ENCODE data around the gene LRRC2. TPM values are rescaled to one million over a fixed set of nuclear protein-coding genes. Genes with fewer than 3 reads are reported as not detected.

The LRRC2 gene
- total and polyA plus RNA-seq, 2 donors (not counting 1 experiment from before 2014, with no cell fraction given) = 3.8 to 6.0 TPM

DNA sequence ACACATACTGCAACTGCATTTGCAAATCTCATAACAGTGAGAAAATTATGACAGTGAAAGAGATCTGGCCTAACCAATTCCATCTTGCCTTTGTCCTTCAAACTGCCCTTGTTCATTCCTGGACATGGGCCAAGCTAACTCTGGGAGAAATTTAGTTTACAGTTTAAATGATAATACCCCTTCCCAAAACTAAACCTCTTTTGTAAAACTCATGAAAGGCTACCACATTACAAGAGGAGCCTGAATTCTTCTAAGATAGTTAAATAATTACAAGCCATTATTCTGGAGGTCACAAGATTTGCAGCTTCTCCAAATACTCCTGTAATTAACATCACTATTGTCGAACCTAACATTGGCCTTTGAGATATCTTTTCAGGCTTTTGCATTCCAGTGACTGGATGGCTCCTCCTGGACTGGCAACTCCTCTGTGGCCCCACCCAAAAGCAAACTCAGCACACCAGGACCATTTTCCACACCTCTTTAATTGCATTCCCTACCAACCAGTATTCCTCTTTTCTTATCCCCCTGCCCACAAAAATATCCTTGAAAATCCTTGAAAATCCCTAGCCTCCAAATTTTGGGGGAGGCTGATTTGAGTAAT, 37.4 kb upstream of the LRRC2 start:
- TF ChIP-seq CTCF (conservative IDR thresholded peaks at IDR 0.05 in 1 of 2, IDR thresholded peaks at IDR 0.05 in 1 of 2; ENCODE audit: low read depth in 1 of 2, low read length in 2 of 2) = no peak
- no peak for TF ChIP-seq EZH2 (IDR thresholded peaks at IDR 0.05; ENCODE audit: low read length, missing control alignments)
- no peaks in the 10 kb centered on the region for H3K4me1 ChIP-seq (ENCODE audit: control insufficient read depth, extremely low read depth, insufficient read depth, low read length)
- no peaks in the 10 kb centered on the region for H3K9me3 ChIP-seq (ENCODE audit: control insufficient read depth, insufficient read depth, low read depth, low read length)
- H3K27me3 ChIP-seq (ENCODE audit: control insufficient read depth, insufficient read depth, low read length) = no peaks in the 10 kb centered on the region
- DNase-seq (ENCODE audit: low read depth in 2 of 2) = no peak
- no peak overlapping the region for H3K4me2 ChIP-seq (ENCODE audit: extremely low read depth, insufficient read depth, low read length)
- H2AFZ ChIP-seq (ENCODE audit: low read length) = no peak overlapping the region
- no peak overlapping the region for H3K9ac ChIP-seq (ENCODE audit: insufficient read depth, low read length)
- no peak overlapping the region for H3K27ac ChIP-seq (ENCODE audit: insufficient read depth, low read length)
- no peaks in the 10 kb centered on the region for H3K36me3 ChIP-seq (ENCODE audit: control insufficient read depth, insufficient read depth, low read length)
- no peak overlapping the region for H3K4me3 ChIP-seq (replicated peaks in 1 of 4; ENCODE audit: control extremely low read depth in 1 of 4, insufficient read depth in 1 of 4, low read depth in 3 of 4, low read length in 4 of 4)
- no peaks in the 10 kb centered on the region for H3K79me2 ChIP-seq (ENCODE audit: control insufficient read depth, insufficient read depth, low read length)
- no peaks in the 10 kb centered on the region for H4K20me1 ChIP-seq (ENCODE audit: control insufficient read depth, extremely low read depth, insufficient read depth, low read length)

- H3K4me2 ChIP-seq (ENCODE audit: extremely low read depth, insufficient read depth, low read length) = no peak overlapping the region
- H3K36me3 ChIP-seq (ENCODE audit: control insufficient read depth, insufficient read depth, low read length) = no peaks in the 10 kb centered on the region
- H2AFZ ChIP-seq (ENCODE audit: low read length) = no peak overlapping the region
- H4K20me1 ChIP-seq (ENCODE audit: control insufficient read depth, extremely low read depth, insufficient read depth, low read length) = no peaks in the 10 kb centered on the region
- H3K9me3 ChIP-seq (ENCODE audit: control insufficient read depth, insufficient read depth, low read depth, low read length) = no peaks in the 10 kb centered on the region
- H3K4me3 ChIP-seq (replicated peaks in 1 of 4; ENCODE audit: control extremely low read depth in 1 of 4, insufficient read depth in 1 of 4, low read depth in 3 of 4, low read length in 4 of 4) = no peak overlapping the region
- H3K27ac ChIP-seq (ENCODE audit: insufficient read depth, low read length) = no peak overlapping the region
- peaks cover 3% of the 10 kb centered on the region for H3K27me3 ChIP-seq (ENCODE audit: control insufficient read depth, insufficient read depth, low read length)
- no peak for TF ChIP-seq EZH2 (IDR thresholded peaks at IDR 0.05; ENCODE audit: low read length, missing control alignments)
- no peak for TF ChIP-seq CTCF (conservative IDR thresholded peaks at IDR 0.05 in 1 of 2, IDR thresholded peaks at IDR 0.05 in 1 of 2; ENCODE audit: low read depth in 1 of 2, low read length in 2 of 2)
- H3K79me2 ChIP-seq (ENCODE audit: control insufficient read depth, insufficient read depth, low read length) = no peaks in the 10 kb centered on the region
- H3K9ac ChIP-seq (ENCODE audit: insufficient read depth, low read length) = no peak overlapping the region
- no peaks in the 10 kb centered on the region for H3K4me1 ChIP-seq (ENCODE audit: control insufficient read depth, extremely low read depth, insufficient read depth, low read length)
- no peak for DNase-seq (ENCODE audit: low read depth in 2 of 2)
Measured at GRCh38 chr3:46599590-46599989, 33.5 kb upstream of the LRRC2 start.

DNA sequence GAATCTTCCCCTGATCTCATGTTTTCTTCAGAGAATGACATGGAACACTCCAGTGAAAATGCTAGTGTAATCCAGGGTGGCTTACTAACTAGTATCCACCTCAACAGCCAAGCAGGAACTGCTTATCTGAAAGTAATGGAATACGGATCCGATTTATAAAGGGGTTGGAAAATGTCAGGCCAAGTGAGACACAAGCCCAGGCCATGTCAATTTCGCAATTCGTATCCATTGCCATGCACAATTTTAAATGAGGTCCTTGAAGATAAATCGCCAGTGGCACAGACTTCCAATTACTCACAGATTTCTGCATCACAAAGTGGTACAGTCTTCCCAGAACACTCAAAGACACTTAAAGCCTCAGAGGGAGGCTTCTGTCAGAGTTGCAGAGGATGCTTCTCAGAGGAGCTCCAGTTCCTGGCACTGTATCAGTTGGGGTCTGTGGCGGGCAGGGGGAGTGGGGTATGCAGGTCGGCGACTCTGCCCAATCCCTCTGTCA, 29.8 kb upstream of the LRRC2 start:
- Histone ChIP-seq H3K27ac (ENCODE audit: insufficient read depth, low read length) (no peak overlapping the region), H3K4me1 (ENCODE audit: control insufficient read depth, extremely low read depth, insufficient read depth, low read length) (no peaks in the 10 kb centered on the region), H3K79me2 (ENCODE audit: control insufficient read depth, insufficient read depth, low read length) (no peaks in the 10 kb centered on the region), H3K4me3 (replicated peaks in 1 of 4; ENCODE audit: control extremely low read depth in 1 of 4, insufficient read depth in 1 of 4, low read depth in 3 of 4, low read length in 4 of 4) (no peak overlapping the region), H3K4me2 (ENCODE audit: extremely low read depth, insufficient read depth, low read length) (no peak overlapping the region), H3K9ac (ENCODE audit: insufficient read depth, low read length) (no peak overlapping the region), H3K36me3 (ENCODE audit: control insufficient read depth, insufficient read depth, low read length) (no peaks in the 10 kb centered on the region), H2AFZ (ENCODE audit: low read length) (no peak overlapping the region), H3K27me3 (ENCODE audit: control insufficient read depth, insufficient read depth, low read length) (peaks cover 4% of the 10 kb centered on the region), H4K20me1 (ENCODE audit: control insufficient read depth, extremely low read depth, insufficient read depth, low read length) (no peaks in the 10 kb centered on the region), H3K9me3 (ENCODE audit: control insufficient read depth, insufficient read depth, low read depth, low read length) (no peaks in the 10 kb centered on the region)
- DNase-seq (ENCODE audit: low read depth in 2 of 2) = no peak
- TF ChIP-seq CTCF (conservative IDR thresholded peaks at IDR 0.05 in 1 of 2, IDR thresholded peaks at IDR 0.05 in 1 of 2; ENCODE audit: low read depth in 1 of 2, low read length in 2 of 2) (no peak), EZH2 (IDR thresholded peaks at IDR 0.05; ENCODE audit: low read length, missing control alignments) (no peak)
